GM10847 (cell line): ENCODE measurements around the gene ASPHD1.

Source experiments
- POLR2A ChIP-seq: IDR thresholded peaks from 2 replicates; pipeline ENCODE4 v1.6.1; 2011; ENCODE audit not compliant: insufficient read length; ENCODE audit errors: extremely low read depth

Gene ASPHD1

GRCh38 chr16:29900102-29900887 is at the start of gene ASPHD1:
Gene ASPHD1, plus strand, starts transcription at chr16:29900488. Its CDS starts 484 bp downstream, at chr16:29900972.
- no peak for TF ChIP-seq POLR2A

DNA sequence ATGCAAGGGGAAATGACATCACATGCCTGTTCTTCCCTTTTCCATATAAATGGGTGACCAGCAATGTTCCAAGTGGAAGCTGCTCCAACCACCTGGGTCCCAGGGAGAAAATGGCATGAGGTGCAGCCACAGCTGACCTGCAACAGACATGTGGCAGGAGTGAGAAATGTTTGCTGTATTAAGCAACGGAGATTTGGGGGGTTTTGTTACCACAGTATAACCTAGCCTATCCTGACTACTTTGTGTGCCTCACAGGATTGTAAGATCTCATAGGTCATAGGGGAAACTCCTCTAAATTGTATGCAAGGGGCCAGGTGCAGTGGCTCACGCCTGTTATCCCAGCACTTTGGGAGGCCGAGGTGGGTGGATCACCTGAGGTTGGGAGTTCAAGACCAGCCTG is 49.3 kb upstream of the ASPHD1 start:
- TF ChIP-seq POLR2A = no peak

DNA sequence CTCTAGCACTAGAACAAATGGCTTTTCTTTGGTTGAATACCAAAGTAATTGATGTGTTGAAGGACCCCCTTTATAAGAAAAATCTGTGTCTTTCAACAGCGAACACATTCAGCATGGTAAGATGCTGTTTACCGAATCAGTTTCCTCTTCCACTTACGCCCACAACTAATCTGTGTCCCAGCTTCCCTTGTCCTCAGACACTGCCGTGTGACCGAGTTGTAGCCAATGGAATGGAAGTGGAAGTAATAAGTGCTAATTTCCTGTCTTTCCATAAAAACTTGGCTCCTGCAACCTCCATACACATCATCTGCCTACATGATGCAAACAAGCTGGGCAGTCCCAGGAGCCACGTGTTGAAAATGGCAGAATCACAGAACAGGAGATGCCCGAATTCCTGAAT is 47.6 kb upstream of the ASPHD1 start:
- TF ChIP-seq POLR2A = no peak

DNA sequence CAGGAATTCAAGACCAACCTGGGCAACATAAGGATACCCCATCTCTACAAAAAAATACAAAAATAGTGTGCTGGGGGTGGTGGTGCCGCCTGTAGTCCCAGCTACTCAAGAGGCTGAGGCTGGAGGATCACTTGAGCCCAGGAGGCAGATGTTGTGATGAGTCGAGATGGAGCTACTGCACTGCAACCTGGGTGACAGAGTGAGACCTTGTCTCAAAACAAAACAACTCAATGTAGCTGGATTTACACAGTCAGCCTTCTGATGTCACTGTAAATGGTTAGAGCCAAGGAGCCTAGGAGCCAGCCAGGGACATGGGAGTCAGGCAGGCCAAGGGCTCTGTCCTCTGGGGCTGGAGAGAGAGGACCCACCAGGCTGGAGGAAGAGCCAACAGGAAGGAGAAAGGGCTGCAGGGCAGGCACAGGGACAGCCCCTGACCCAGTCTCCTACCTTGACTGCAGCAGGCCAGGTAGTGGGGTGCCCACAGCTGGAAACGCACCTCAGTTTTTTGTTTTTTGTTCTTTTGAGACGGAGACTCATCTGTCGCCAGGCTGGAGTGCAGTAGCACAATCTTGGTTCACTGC is 45.7 kb upstream of the ASPHD1 start:
- TF ChIP-seq POLR2A = no peak

DNA sequence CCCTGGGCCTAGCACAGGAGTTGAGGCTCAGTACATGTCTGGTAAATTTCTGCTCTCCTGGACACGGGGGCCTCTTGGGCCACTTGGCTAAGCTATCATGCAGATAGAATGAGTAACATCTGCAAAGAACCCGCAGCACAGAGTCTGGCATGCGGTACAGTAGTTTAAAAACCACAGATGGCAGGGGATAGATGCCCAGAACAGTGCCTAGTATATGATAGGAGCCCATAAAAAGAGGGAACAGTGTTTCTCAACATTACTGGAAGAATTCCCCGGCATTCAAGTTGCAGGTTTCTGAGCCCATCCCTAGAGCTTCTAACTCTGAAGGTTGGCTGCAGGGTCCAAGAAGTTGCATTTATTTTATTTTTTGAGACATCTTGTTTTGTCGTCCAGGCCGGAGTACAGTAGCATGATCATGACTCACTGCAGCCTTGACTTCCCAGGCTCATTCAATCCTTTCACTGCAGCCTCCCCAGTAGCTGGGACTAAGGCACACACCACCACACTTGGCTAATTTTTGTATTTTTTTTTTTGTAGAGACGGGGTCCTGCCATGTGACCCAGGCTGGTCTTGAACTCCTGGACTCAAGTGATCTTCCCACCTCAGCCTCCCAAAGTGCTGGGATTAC is 43.0 kb upstream of the ASPHD1 start:
- TF ChIP-seq POLR2A = no peak

DNA sequence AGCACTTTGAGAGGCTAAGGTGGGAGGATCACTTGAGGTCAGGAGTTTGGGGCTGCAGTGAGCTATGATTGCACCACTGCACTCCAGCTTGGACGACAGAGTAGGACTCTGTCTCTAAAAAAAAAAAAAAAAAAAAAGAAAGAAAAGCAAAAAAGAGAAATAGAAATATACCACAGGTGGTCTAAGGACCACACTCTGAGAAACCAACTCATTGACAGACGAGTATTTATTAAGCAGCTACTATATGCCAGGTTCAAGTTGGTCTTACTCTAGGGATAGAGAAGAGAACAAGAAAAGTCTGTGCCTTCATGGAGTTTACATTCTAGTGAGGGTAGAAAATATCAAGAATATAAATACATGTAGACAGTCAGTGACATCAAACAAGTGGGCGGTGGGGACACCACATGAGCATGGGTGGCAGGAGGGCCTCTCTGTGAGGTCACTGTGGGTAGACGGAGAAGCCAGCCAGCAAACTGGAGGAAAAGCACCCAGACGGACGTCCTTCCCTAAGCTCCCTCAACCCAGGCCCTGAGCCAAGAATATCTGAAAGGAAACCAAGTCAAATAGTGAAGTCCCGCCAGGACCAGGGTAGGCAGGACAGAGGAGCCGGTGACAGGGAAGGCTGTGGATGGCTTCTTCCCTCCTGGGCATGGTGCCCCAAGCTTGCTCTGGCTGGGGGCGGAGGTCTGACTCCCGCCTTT is 42.0 kb upstream of the ASPHD1 start:
- TF ChIP-seq POLR2A = no peak

DNA sequence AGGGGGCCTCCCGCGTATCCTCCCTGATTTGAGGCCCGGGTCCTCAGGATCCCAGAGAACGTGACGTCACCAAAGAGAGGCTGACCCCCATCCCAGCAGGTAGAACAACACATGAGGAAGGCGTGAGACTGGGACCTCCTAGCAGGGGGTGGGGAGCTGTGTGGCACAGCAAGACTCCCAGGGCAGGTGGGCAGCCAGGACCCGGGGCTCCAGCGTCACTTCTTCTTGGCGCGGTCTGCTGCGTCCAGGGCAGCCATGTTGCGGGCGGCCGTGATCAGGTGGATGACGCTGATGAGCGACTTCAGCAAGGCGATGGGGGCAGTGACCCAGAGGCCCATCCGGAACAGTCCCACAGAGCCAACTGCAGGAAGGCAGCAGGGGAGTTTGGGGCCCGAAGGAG is 41.3 kb upstream of the ASPHD1 start:
- no peak for TF ChIP-seq POLR2A

- no peak for TF ChIP-seq POLR2A
Measured at GRCh38 chr16:29860218-29860617, 40.1 kb upstream of the ASPHD1 start.

DNA sequence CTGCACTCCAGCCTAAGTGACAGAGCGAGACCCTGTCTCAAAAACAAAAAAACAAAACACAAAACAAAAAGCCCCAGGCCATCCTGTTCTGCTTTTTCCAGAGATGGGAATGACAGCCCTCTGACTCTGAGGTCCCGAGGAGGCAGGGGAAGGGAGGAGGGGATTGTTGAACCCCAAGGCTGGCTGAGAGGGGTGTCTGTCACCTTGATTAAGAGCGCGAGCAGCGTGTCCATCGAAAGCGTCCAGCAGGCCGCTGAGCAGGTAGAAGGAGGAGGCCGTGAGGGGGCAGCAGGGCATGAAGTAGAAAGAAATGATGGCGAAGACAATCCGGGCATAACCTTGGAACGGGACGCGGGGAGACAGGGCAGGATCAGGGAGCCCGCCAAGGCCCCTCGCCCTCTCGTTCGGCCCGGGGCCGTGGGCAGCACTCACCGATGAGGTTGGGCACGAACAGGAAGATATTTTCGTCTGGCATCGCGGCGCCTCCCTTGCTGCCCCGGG is 37.9 kb upstream of the ASPHD1 start:
- TF ChIP-seq POLR2A = no peak

DNA sequence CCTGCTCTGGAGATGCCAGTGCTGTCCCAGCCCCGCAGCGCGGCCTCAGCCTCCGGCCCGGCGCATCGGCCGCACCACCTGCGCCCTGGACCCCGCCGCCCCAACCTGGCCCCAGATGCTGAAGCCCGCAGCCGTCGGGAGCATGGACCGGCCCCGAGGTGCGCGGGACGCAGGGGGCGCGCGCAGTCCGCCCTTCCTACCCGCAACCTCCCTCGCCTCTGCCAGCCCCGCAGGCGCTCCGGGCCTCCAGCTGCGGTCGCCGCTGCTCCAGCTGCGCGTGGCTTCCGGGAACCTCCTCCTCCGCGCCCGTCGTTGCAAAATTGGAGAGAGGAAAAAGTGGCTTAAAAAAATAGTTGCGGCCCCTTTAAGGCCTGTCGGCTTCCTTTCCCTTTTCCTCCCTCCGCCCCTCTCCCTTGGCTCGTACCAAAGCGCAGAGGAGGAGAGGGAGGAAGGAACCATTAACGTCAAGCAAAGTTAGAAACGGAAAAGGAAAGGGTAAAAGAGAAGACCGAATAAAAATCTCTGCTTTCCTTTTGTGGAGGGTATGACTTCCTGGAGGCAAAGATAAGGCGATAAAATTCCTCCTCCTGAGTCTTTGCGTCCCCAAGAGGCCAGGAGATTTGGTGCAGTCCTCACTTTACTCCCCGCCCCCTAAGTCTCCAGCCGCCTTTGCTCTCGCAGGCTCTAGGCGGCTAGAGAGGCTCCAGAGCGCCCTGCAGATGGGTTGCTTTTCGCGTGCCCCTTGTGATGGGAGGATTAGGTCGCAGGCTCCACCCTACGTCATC is 37.2 kb upstream of the ASPHD1 start, which contains the start of gene CDIPT:
Gene CDIPT (minus strand): TSS at position 343 of the 785 bp plus-strand sequence. CDS start 369 bp downstream, outside the sequence.
- TF ChIP-seq POLR2A = peak; percentile 31

GRCh38 chr16:29863669-29863984 is 36.7 kb upstream of the ASPHD1 start:
- no peak for TF ChIP-seq POLR2A

GRCh38 chr16:29864205-29864604 is 36.1 kb upstream of the ASPHD1 start:
- TF ChIP-seq POLR2A = no peak

DNA sequence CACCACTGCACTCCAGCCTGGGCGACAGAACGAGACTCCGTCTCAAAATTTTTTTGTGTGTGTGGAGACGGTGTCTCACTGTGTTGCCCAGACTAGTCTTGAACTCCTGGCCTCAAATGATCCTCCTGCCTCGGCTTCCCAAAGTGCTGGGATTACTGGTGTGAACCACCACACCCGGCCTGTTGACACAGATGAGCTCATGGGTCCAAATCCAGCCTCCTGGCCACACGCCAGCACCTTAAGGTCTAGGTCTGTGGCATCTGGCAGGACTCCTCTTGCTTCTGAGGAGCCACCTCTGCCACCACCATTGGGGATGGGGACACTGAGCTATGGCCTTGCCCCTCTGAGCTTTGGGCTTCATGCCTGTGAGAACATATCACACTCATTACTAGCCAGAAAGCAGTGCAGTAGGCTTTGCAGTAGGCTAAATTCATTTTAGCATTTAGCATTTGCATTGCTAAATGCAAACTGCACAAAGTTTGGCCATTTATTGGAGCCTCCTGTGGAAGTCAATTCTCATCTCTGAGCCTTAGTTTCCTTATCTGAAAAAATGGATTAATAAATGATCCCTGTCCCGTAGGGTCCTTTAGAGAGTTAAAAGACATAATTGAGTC is 31.8 kb upstream of the ASPHD1 start:
- TF ChIP-seq POLR2A = no peak

- TF ChIP-seq POLR2A = no peak
Measured at GRCh38 chr16:29871822-29872546, 28.3 kb upstream of the ASPHD1 start.
